ENCODE results near the gene AKAP6. TPM values are rescaled to one million over a fixed set of nuclear protein-coding genes. Genes with fewer than 3 reads are reported as not detected.

The AKAP6 gene
- total and polyA plus RNA-seq, 2 of the 8 experiments (the other 6 are each of a cell fraction or from before 2014, with no cell fraction given), result 0.09 to 0.89 TPM

DNA sequence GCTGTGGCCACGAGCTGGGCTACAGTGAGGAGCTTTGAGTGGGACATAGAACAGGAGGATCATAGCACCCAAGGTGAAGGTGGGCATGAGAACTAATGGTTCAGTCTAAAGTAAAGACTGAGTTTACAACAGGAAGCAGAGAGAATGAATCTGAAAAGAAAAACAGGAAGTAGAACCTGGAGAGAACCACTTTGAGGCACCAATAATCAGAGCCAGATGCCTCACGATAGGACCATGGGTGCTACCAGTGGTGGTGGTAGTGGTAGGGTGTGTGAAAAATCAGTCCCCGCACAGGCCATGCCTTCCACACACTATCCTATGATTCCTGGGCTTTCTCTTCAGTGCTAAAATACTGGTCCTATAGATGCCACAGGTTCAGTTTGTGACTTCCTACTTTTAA, 293.6 kb downstream of the AKAP6 start (continued):
- TF ChIP-seq PHF8 (conservative IDR thresholded peaks at IDR 0.05; ENCODE audit: low read depth, low read length) (no peak), NRF1 (IDR thresholded peaks at IDR 0.05; ENCODE audit: low read depth, low read length) (no peak), ASH2L (IDR thresholded peaks at IDR 0.05; ENCODE audit: low read length) (no peak)
